Measurements from ENCODE around the gene RAET1L.
A peak's percentile ranks its signal among the peaks of the same experiment; 100 is the strongest.
"Not testable (repeated sequence)": the region's sequence is repeated elsewhere in the genome, so short reads cannot be mapped to it uniquely, and the experiment has no call there.

The RAET1L gene

DNA sequence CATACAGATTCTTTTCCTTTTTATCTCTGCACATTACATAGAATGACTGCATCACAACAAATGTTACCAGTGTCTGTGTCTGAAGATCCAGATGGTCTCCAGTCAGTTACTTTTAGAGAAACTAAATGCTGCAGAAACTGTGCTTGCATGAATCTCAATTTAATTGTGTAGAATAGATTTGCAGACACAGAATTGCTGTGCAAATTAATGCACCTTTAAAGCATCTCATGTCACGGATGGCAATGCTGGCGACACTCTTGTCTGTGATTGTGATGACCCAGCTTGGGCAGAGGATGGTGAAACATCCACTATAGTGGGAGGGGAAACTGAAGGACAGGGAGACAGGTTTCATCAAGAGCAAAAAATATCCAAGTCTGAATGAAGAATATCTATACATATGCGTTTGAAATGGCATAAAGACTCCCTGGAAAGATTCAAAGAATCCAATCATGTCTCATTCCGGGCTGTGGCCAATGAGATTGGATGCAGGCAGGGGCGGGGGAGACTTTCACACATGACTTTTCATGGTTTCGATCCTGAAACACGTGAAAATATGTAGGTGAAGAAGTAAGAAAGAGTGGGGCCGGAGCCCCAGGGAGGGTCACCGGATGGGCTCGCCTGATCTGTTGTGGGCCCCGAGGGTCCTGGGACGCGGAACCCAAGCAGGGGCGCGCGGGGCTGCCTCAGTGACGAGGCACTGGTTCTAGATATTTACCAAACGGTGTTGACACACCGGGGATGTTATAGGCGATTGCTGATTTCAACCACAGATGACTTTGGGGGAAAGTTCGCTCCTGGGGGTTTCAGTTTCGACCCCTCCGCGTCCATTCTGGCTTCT is 11.3 kb downstream of the RAET1L start:
- H2BK5ac ChIP-seq (ENCODE audit: low read length); H3K79me1 ChIP-seq (ENCODE audit: low read depth, low read length); H2BK12ac ChIP-seq (ENCODE audit: low read length); H3K4ac ChIP-seq (ENCODE audit: low read length); H3K18ac ChIP-seq (ENCODE audit: low read length); H2BK120ac ChIP-seq (ENCODE audit: low read depth, low read length); H3K23ac ChIP-seq (ENCODE audit: low read depth, low read length, poor library complexity); H3K9ac ChIP-seq (ENCODE audit: low read depth, low read length, poor library complexity); H3K4me2 ChIP-seq (ENCODE audit: insufficient read depth, low read length, poor library complexity, severe bottlenecking); H3K36me3 ChIP-seq (replicated peaks in 1 of 2; ENCODE audit: control insufficient read depth in 2 of 2, insufficient read depth in 2 of 2, low read length in 2 of 2); H3K4me3 ChIP-seq (ENCODE audit: low read length in 2 of 2); H3K9me3 ChIP-seq (replicated peaks in 1 of 2; ENCODE audit: control insufficient read depth in 2 of 2, insufficient read depth in 1 of 2, low read depth in 1 of 2, low read length in 2 of 2); H2BK15ac ChIP-seq (ENCODE audit: low read length); H3K4me1 ChIP-seq (ENCODE audit: control insufficient read depth in 2 of 2, insufficient read depth in 1 of 2, low read depth in 1 of 2, low read length in 2 of 2); H4K8ac ChIP-seq (ENCODE audit: low read depth, low read length); DNase-seq (ENCODE audit: low spot score); H2AK5ac ChIP-seq (ENCODE audit: low read depth, low read length); H3K14ac ChIP-seq (ENCODE audit: low read length); H3K27ac ChIP-seq (replicated peaks; ENCODE audit: low read length); H4K91ac ChIP-seq (ENCODE audit: low read depth, low read length, poor library complexity): not testable (repeated sequence)
- H2AFZ ChIP-seq (ENCODE audit: low read length): peak overlapping the region; percentile 59
- H3K27me3 ChIP-seq (ENCODE audit: control insufficient read depth in 3 of 3, insufficient read depth in 3 of 3, low read depth in 1 of 3, low read length in 3 of 3): peaks cover 11 to 82% (median 51%) of the 10 kb centered on the region in 3 experiments
- no CpG with 5 or more reads among the region's 24 CpGs for WGBS, 2 donors (ENCODE audit: extremely low coverage in 2 of 2, insufficient read length in 2 of 2, insufficient replicate concordance in 1 of 2)

DNA sequence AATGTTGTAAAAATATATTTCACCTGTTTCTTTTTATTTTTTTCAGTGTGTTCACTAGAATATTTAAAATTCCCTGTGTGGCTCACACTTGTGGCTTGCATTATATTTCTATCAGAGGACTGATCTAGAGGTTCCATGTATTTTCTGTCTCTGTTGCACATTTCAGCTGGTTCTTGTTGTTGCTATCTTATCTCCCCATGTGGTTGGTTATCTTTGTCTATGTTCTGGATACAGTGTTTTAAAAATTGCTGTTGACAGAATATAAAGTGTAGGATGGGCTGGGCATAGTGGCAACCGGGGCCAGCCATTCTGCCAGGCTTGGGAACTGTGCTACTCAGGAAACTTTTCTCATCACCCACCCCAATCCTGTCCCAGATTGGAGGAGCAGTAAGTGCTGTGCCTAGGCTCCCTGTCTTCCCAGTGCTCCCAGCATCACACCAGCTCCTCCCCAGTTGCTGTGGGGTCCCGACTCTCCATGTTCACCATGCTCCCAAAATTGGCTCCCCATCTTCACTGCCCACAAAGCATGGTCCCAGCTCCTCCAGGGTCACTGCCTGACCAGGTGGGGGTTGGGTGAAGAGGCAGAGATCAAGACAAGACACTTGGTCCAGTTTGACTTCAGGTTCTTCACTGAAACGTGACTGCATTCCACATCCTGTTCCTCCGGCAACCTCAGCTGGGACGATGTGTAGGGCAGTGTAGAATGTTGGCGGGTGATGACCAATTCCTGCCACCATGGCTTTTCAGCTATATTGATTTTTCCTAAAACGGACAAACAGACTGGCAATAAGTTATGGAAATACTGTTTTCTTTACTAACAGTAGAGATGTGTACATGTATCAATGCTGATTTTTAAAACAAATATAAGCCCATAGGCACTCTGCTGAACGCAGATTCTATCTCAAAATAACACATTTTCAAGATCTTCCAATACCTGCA is 12.2 kb downstream of the RAET1L start:
- not testable (repeated sequence) for H3K9me3 ChIP-seq (replicated peaks in 1 of 2; ENCODE audit: control insufficient read depth in 2 of 2, insufficient read depth in 1 of 2, low read depth in 1 of 2, low read length in 2 of 2); H2BK12ac ChIP-seq (ENCODE audit: low read length); H3K4me1 ChIP-seq (ENCODE audit: control insufficient read depth in 2 of 2, insufficient read depth in 1 of 2, low read depth in 1 of 2, low read length in 2 of 2); H2BK5ac ChIP-seq (ENCODE audit: low read length); H2AK5ac ChIP-seq (ENCODE audit: low read depth, low read length); H3K18ac ChIP-seq (ENCODE audit: low read length); H3K4me3 ChIP-seq (ENCODE audit: low read length in 2 of 2); H2BK120ac ChIP-seq (ENCODE audit: low read depth, low read length); H2AFZ ChIP-seq (ENCODE audit: low read length); DNase-seq (ENCODE audit: low spot score); H3K4me2 ChIP-seq (ENCODE audit: insufficient read depth, low read length, poor library complexity, severe bottlenecking); H3K23ac ChIP-seq (ENCODE audit: low read depth, low read length, poor library complexity); H3K27ac ChIP-seq (replicated peaks; ENCODE audit: low read length); H3K79me1 ChIP-seq (ENCODE audit: low read depth, low read length); H4K91ac ChIP-seq (ENCODE audit: low read depth, low read length, poor library complexity); H2BK15ac ChIP-seq (ENCODE audit: low read length); H3K36me3 ChIP-seq (replicated peaks in 1 of 2; ENCODE audit: control insufficient read depth in 2 of 2, insufficient read depth in 2 of 2, low read length in 2 of 2); H3K9ac ChIP-seq (ENCODE audit: low read depth, low read length, poor library complexity); H3K14ac ChIP-seq (ENCODE audit: low read length); H3K4ac ChIP-seq (ENCODE audit: low read length); H4K8ac ChIP-seq (ENCODE audit: low read depth, low read length)
- H3K27me3 ChIP-seq (ENCODE audit: control insufficient read depth in 3 of 3, insufficient read depth in 3 of 3, low read depth in 1 of 3, low read length in 3 of 3): peaks cover 11 to 83% (median 57%) of the 10 kb centered on the region in 3 experiments
- no CpG with 5 or more reads among the region's 8 CpGs for WGBS, 2 donors (ENCODE audit: extremely low coverage in 2 of 2, insufficient read length in 2 of 2, insufficient replicate concordance in 1 of 2)

DNA sequence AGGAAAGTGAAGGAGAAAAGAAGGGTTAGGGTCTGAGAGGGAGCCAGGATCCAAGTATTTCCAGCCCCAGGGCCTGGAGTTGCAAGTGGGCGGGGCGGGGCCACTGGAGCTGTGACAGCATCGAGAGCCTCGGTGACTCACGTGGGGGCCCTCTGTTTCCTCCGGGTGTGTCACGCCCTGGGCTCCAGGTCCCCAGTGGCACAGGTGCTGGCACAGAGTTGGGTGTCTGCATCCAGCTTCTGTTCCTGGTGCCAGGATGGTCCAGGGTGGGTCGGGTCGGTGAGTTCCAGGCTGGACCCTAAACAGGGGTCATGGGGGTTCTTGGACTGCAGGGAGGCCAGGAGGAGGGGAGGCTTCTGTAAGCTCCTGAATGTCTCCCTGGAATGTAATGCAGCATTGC is 16.7 kb downstream of the RAET1L start:
- no peak overlapping the region for H3K23ac ChIP-seq (ENCODE audit: low read depth, low read length, poor library complexity)
- no peaks in the 10 kb centered on the region for H3K36me3 ChIP-seq (replicated peaks in 1 of 2; ENCODE audit: control insufficient read depth in 2 of 2, insufficient read depth in 2 of 2, low read length in 2 of 2)
- peaks cover 7 to 9% of the 10 kb centered on the region in 2 donors for H3K4me1 ChIP-seq (ENCODE audit: control insufficient read depth in 2 of 2, insufficient read depth in 1 of 2, low read depth in 1 of 2, low read length in 2 of 2)
- no peak overlapping the region for H2BK12ac ChIP-seq (ENCODE audit: low read length)
- no peak overlapping the region for H2AFZ ChIP-seq (ENCODE audit: low read length)
- WGBS, 2 donors (ENCODE audit: extremely low coverage in 2 of 2, insufficient read length in 2 of 2, insufficient replicate concordance in 1 of 2): no CpG with 5 or more reads among the region's 9 CpGs
- H3K14ac ChIP-seq (ENCODE audit: low read length): no peak overlapping the region
- H3K27ac ChIP-seq (replicated peaks; ENCODE audit: low read length): no peak overlapping the region
- no peak overlapping the region for H2BK15ac ChIP-seq (ENCODE audit: low read length)
- no peak overlapping the region for H3K4ac ChIP-seq (ENCODE audit: low read length)
- H2BK120ac ChIP-seq (ENCODE audit: low read depth, low read length): no peak overlapping the region
- no peak overlapping the region for H4K91ac ChIP-seq (ENCODE audit: low read depth, low read length, poor library complexity)
- H2AK5ac ChIP-seq (ENCODE audit: low read depth, low read length): no peak overlapping the region
- DNase-seq (ENCODE audit: low spot score): no peak
- no peak overlapping the region for H4K8ac ChIP-seq (ENCODE audit: low read depth, low read length)
- no peak overlapping the region for H3K4me2 ChIP-seq (ENCODE audit: insufficient read depth, low read length, poor library complexity, severe bottlenecking)
- no peak overlapping the region for H3K4me3 ChIP-seq (ENCODE audit: low read length in 2 of 2)
- no peaks in the 10 kb centered on the region for H3K79me1 ChIP-seq (ENCODE audit: low read depth, low read length)
- no peak overlapping the region for H3K9ac ChIP-seq (ENCODE audit: low read depth, low read length, poor library complexity)
- H2BK5ac ChIP-seq (ENCODE audit: low read length): no peak overlapping the region
- no peaks in the 10 kb centered on the region for H3K9me3 ChIP-seq (replicated peaks in 1 of 2; ENCODE audit: control insufficient read depth in 2 of 2, insufficient read depth in 1 of 2, low read depth in 1 of 2, low read length in 2 of 2)
- peaks cover 3 to 63% (median 49%) of the 10 kb centered on the region in 3 experiments for H3K27me3 ChIP-seq (ENCODE audit: control insufficient read depth in 3 of 3, insufficient read depth in 3 of 3, low read depth in 1 of 3, low read length in 3 of 3)
- no peak overlapping the region for H3K18ac ChIP-seq (ENCODE audit: low read length)
